Liver (tissue), 9 donors: Measurements from ENCODE around the gene HECTD1. TPM values are rescaled to one million over a fixed set of nuclear protein-coding genes. Genes with fewer than 3 reads are reported as not detected.
"Not testable (repeated sequence)": the region's sequence is repeated elsewhere in the genome, so short reads cannot be mapped to it uniquely, and the experiment has no call there.

Experiments used
- DNase-seq: peaks from one replicate; pipeline ENCODE4 v3.0.0-alpha.2; 2017; ENCODE audit warnings: low spot score
- H3K27ac ChIP-seq, 2 donors: one replicate each; pipeline ENCODE4 v1.7.0; 2013; ENCODE audit warnings: inconsistent platforms in 2 of 2, low read length in 2 of 2, control low read depth in 1 of 2, low read depth in 1 of 2, mild to moderate bottlenecking in 1 of 2
- H3K27me3 ChIP-seq, 4 donors: one replicate each; pipeline versions ENCODE4 v1.6.1 to v1.7.0; 2013; ENCODE audit warnings: low read length in 3 of 4, inconsistent platforms in 1 of 4, mild to moderate bottlenecking in 1 of 4, moderate library complexity in 1 of 4; ENCODE audit not compliant: control insufficient read depth in 4 of 4, insufficient read depth in 4 of 4
- H3K36me3 ChIP-seq, 4 donors: one replicate each; pipeline versions ENCODE4 v1.6.1 to v1.7.0; 2013; ENCODE audit warnings: low read length in 3 of 4, mild to moderate bottlenecking in 3 of 4, low read depth in 1 of 4, moderate library complexity in 1 of 4; ENCODE audit not compliant: control insufficient read depth in 4 of 4, insufficient read depth in 3 of 4
- H3K4me1 ChIP-seq, 4 donors: one replicate each; pipeline versions ENCODE4 v1.6.1 to v1.7.0; 2013; ENCODE audit warnings: low read length in 3 of 4, mild to moderate bottlenecking in 3 of 4, moderate library complexity in 1 of 4; ENCODE audit not compliant: control insufficient read depth in 4 of 4, insufficient read depth in 4 of 4
- H3K4me3 ChIP-seq, 3 donors: one replicate each; pipeline versions ENCODE4 v1.6.1 to v1.7.0; 2013; ENCODE audit warnings: low read length in 3 of 3, control low read depth in 1 of 3, low read depth in 1 of 3, mild to moderate bottlenecking in 1 of 3
- H3K9ac ChIP-seq, 2 donors: one replicate each; pipeline ENCODE4 v1.7.0; 2013; ENCODE audit warnings: low read length in 2 of 2, mild to moderate bottlenecking in 2 of 2, moderate library complexity in 2 of 2, control low read depth in 1 of 2, low read depth in 1 of 2
- H3K9me3 ChIP-seq, 4 donors: one replicate each; pipeline versions ENCODE4 v1.6.1 to v1.7.0; 2013; ENCODE audit warnings: low read length in 3 of 4; ENCODE audit not compliant: control insufficient read depth in 4 of 4
- ATF3 ChIP-seq: IDR thresholded peaks from 2 replicates; pipeline ENCODE4 v1.6.1; 2016; ENCODE audit warnings: antibody characterized with exemption
- CTCF ChIP-seq: fragments of 150-350 bp; IDR thresholded peaks from 2 replicates; pipeline ENCODE4 v1.5.1; 2017; ENCODE audit warnings: improper control_type of control experiment, low read depth, low read length; ENCODE audit not compliant: missing input control
- EGR1 ChIP-seq, 2 donors: IDR thresholded peaks; 2 replicates each; pipeline ENCODE4 v1.6.1; 2016 to 2018; ENCODE audit warnings: antibody characterized with exemption in 2 of 2, low read depth in 2 of 2
- HNF4A ChIP-seq, 2 donors: conservative IDR thresholded peaks; 2 replicates each; pipeline ENCODE4 v1.6.1; 2016; ENCODE audit warnings: antibody characterized with exemption in 2 of 2, mild to moderate bottlenecking in 2 of 2
- HNF4G ChIP-seq: IDR thresholded peaks from 2 replicates; pipeline ENCODE4 v1.6.1; 2016; ENCODE audit warnings: antibody characterized with exemption
- MAX ChIP-seq: IDR thresholded peaks from 2 replicates; pipeline ENCODE4 v1.6.1; 2016; ENCODE audit warnings: antibody characterized with exemption
- NR2F2 ChIP-seq: IDR thresholded peaks from 2 replicates; pipeline ENCODE4 v1.6.1; 2016; ENCODE audit warnings: antibody characterized with exemption
- RAD21 ChIP-seq, 2 donors: IDR thresholded peaks; 2 replicates each; pipeline ENCODE4 v1.6.1; 2016; ENCODE audit warnings: antibody characterized with exemption in 2 of 2, mild to moderate bottlenecking in 2 of 2
- REST ChIP-seq: IDR thresholded peaks from 2 replicates; pipeline ENCODE4 v1.6.1; 2016; ENCODE audit warnings: antibody characterized with exemption, mild to moderate bottlenecking
- RXRA ChIP-seq, 2 donors: IDR thresholded peaks; 2 replicates each; pipeline ENCODE4 v1.6.1; 2017 to 2018; ENCODE audit warnings: antibody characterized with exemption in 2 of 2, mild to moderate bottlenecking in 1 of 2
- SP1 ChIP-seq: IDR thresholded peaks from 2 replicates; pipeline ENCODE4 v1.6.1; 2018; ENCODE audit warnings: antibody characterized with exemption, mild to moderate bottlenecking
- TAF1 ChIP-seq: conservative IDR thresholded peaks from 2 replicates; pipeline ENCODE4 v1.6.1; 2016; ENCODE audit warnings: antibody characterized with exemption, mild to moderate bottlenecking
- ZBTB33 ChIP-seq: IDR thresholded peaks from 2 replicates; pipeline ENCODE4 v1.6.1; 2016; ENCODE audit warnings: antibody characterized with exemption
- WGBS: extraction: QIAGEN DNeasy Blood & Tissue Kit; methylation state at CpG from one replicate; pipeline ENCODE4 v1.1.7; 2013; 5-methylcytosine and 5-hydroxymethylcytosine counted together
- polyA plus RNA-seq, 2 donors: library from polyadenylated mRNA; stranded (reverse) in 1 of 2; unstranded in 1 of 2; fragments of 200-250 nt in 1 of 2; fragments of >200 nt in 1 of 2; fragmentation: Nextera tagmentation in 1 of 2; extraction: Ambion mirVana in 1 of 2; gene quantifications; one replicate each; pipeline versions ENCODE4 v1.2.1 to v1.2.3, GENCODE V29; 2013 to 2015
- total RNA-seq, 2 donors: library from RNA; depleted of rRNA; stranded (reverse); fragments of >200 nt; gene quantifications; one replicate each; pipeline ENCODE4 v1.2.3, GENCODE V29; 2014
- donor health status: healthy.
- donor health status: healthy.
- donor health status: healthy.
- donor health status: healthy.
- donor health status: healthy.

HECTD1 gene
- total and polyA plus RNA-seq, 4 donors: 46.8 to 256 (median 118) TPM

- Histone ChIP-seq H3K9ac (no peak overlapping the region), H3K9me3 (no peaks in the 10 kb centered on the region), H3K4me3 (no peak overlapping the region), H3K36me3 (peaks cover 0 to 15% (median 2%) of the 10 kb centered on the region in 4 donors), H3K27me3 (no peaks in the 10 kb centered on the region), H3K27ac (no peak overlapping the region), H3K4me1 (peaks cover 4 to 39% (median 13%) of the 10 kb centered on the region in 4 donors)
- TF ChIP-seq EGR1 (IDR thresholded peaks at IDR 0.05; ENCODE audit: low read depth in 2 of 2): no peak
- no peak for TF ChIP-seq RAD21 (IDR thresholded peaks at IDR 0.05)
- TF ChIP-seq ATF3: no peak
- no peak for TF ChIP-seq ZBTB33
- no peak for TF ChIP-seq REST
- no peak for TF ChIP-seq SP1
- no peak for TF ChIP-seq HNF4A (conservative IDR thresholded peaks at IDR 0.05)
- TF ChIP-seq MAX: no peak
- TF ChIP-seq NR2F2: no peak
- no peak for TF ChIP-seq TAF1
- TF ChIP-seq HNF4G: no peak
- no peak for TF ChIP-seq CTCF
- TF ChIP-seq RXRA (IDR thresholded peaks at IDR 0.05): no peak
- no peak for DNase-seq
These were observed 12.9 kb downstream of the HECTD1 start for GRCh38 chr14:31194661-31195060.

- Histone ChIP-seq H3K27ac (no peak overlapping the region), H3K4me3 (no peak overlapping the region), H3K9me3 (no peaks in the 10 kb centered on the region), H3K4me1 (peaks cover 4 to 35% (median 13%) of the 10 kb centered on the region in 4 donors), H3K27me3 (no peaks in the 10 kb centered on the region), H3K9ac (no peak overlapping the region), H3K36me3 (peaks cover 0 to 15% (median 2%) of the 10 kb centered on the region in 4 donors)
- 85% methylated on average over 3 of the region's 3 CpGs for WGBS
- no peak for DNase-seq
- no peak for TF ChIP-seq RXRA (IDR thresholded peaks at IDR 0.05)
- no peak for TF ChIP-seq SP1
These were observed 13.5 kb downstream of the HECTD1 start for GRCh38 chr14:31194095-31194494.

GRCh38 chr14:31192544-31192943 lies 15.0 kb downstream of the HECTD1 start:
- not testable (repeated sequence) for H3K9ac ChIP-seq, H3K4me3 ChIP-seq, DNase-seq, H3K27ac ChIP-seq, H3K9me3 ChIP-seq, H3K27me3 ChIP-seq
- Histone ChIP-seq H3K4me1 (peaks cover 4 to 30% (median 11%) of the 10 kb centered on the region in 4 donors), H3K36me3 (peaks cover 0 to 12% (median under 1%) of the 10 kb centered on the region in 4 donors)
- WGBS: 96% methylated on average over 8 of the region's 8 CpGs
